H1 (cell line): ENCODE data around the gene OR9G4. TPM values are rescaled to one million over a fixed set of nuclear protein-coding genes. Genes with fewer than 3 reads are reported as not detected.

ENCODE experiments used
- CTCF ChIA-PET: fragments of 300-600 bp; sonication (Branson Sonifier 250); formaldehyde crosslinking; loops from one replicate; lab custom pipeline; 2021; ENCODE audit not compliant: partially characterized antibody; lab: Charles Lee
- POLR2A ChIA-PET: fragments of 300-600 bp; sonication (Branson Sonifier 250); formaldehyde crosslinking; loops from one replicate; lab custom pipeline; 2021; ENCODE audit warnings: inconsistent platforms; ENCODE audit not compliant: partially characterized antibody; lab: Charles Lee
- DNase-seq, 2 experiments: peaks; one replicate each; pipeline versions ENCODE4 v3.0.0 to v3.0.0-alpha.2; 2010 to 2022; ENCODE audit warnings: low spot score in 2 of 2, low read depth in 1 of 2, mixed read lengths in 1 of 2
- FAIRE-seq: peaks from 2 replicates; lab custom pipeline; 2011; peaks lifted over from hg19 to GRCh38; lab: Jason Lieb, UNC
- H2AFZ ChIP-seq: 2 replicates; pipeline ENCODE4 v1.8.1; 2012; ENCODE audit warnings: low read length, inconsistent platforms
- H2AK5ac ChIP-seq: 2 replicates; pipeline ENCODE4 v1.6.1; 2013; ENCODE audit warnings: low read depth, low read length
- H2BK120ac ChIP-seq: replicated peaks from 2 replicates; pipeline ENCODE3; 2013; ENCODE audit warnings: low read depth, low read length, inconsistent platforms
- H2BK12ac ChIP-seq: 2 replicates; pipeline ENCODE4 v1.6.1; 2013; ENCODE audit warnings: low read depth, low read length
- H2BK15ac ChIP-seq: 2 replicates; pipeline ENCODE4 v1.6.1; 2013; ENCODE audit warnings: low read length
- H2BK20ac ChIP-seq: 2 replicates; pipeline ENCODE4 v1.6.1; 2013; ENCODE audit warnings: low read length
- H2BK5ac ChIP-seq: 2 replicates; pipeline ENCODE4 v1.6.1; 2013; ENCODE audit warnings: low read depth, low read length
- H3K14ac ChIP-seq: 2 replicates; pipeline ENCODE4 v1.6.1; 2013; ENCODE audit warnings: inconsistent platforms; ENCODE audit not compliant: insufficient read length
- H3K18ac ChIP-seq: 2 replicates; pipeline ENCODE4 v1.6.1; 2013; ENCODE audit warnings: low read length; ENCODE audit errors: extremely low read depth
- H3K23ac ChIP-seq: 2 replicates; pipeline ENCODE4 v1.6.1; 2013; ENCODE audit warnings: inconsistent platforms; ENCODE audit not compliant: insufficient read length
- H3K23me2 ChIP-seq: 2 replicates; pipeline ENCODE4 v1.6.1; 2013; ENCODE audit warnings: low read depth, low read length
- H3K27ac ChIP-seq: 2 replicates; pipeline ENCODE4 v1.6.1; 2011; ENCODE audit warnings: low read depth, low read length, inconsistent platforms
- H3K27me3 ChIP-seq, 4 experiments: replicated peaks in 1 of 4; 1 replicate in 1 of 4; 2 replicates in 3 of 4; pipeline versions ENCODE4 v1.6.1 to v1.8.1; 2011 to 2013; ENCODE audit warnings: low read length in 3 of 4, mild to moderate bottlenecking in 3 of 4, inconsistent platforms in 2 of 4, mixed read lengths in 2 of 4, moderate library complexity in 1 of 4; ENCODE audit not compliant: control insufficient read depth in 3 of 4, insufficient read depth in 3 of 4; ENCODE audit errors: extremely low read depth in 1 of 4
- H3K36me3 ChIP-seq, 4 experiments: 2 replicates each; pipeline versions ENCODE4 v1.6.1 to v1.8.1; 2011 to 2013; ENCODE audit warnings: mild to moderate bottlenecking in 4 of 4, low read length in 3 of 4, moderate library complexity in 2 of 4, control low read depth in 1 of 4, inconsistent platforms in 1 of 4; ENCODE audit not compliant: insufficient read depth in 4 of 4, control insufficient read depth in 2 of 4
- H3K4ac ChIP-seq: replicated peaks from 2 replicates; pipeline ENCODE3; 2013; ENCODE audit warnings: low read length, low read depth, mixed read lengths, inconsistent platforms; ENCODE audit not compliant: insufficient read length
- H3K4me1 ChIP-seq, 4 experiments: replicated peaks in 1 of 4; 1 replicate in 1 of 4; 2 replicates in 3 of 4; pipeline versions ENCODE4 v1.6.1 to v1.8.1; 2011 to 2013; ENCODE audit warnings: low read length in 3 of 4, inconsistent platforms in 2 of 4, mixed read lengths in 1 of 4; ENCODE audit not compliant: insufficient read depth in 4 of 4, control insufficient read depth in 3 of 4
- H3K4me2 ChIP-seq, 2 experiments: 2 replicates each; pipeline versions ENCODE4 v1.6.1 to v1.8.1; 2011 to 2013; ENCODE audit warnings: low read depth in 2 of 2, low read length in 2 of 2, control low read depth in 1 of 2, inconsistent platforms in 1 of 2, mild to moderate bottlenecking in 1 of 2; ENCODE audit not compliant: insufficient read depth in 1 of 2
- H3K4me3 ChIP-seq, 4 experiments: fragments of 200-600, 300-600 bp in 1 of 4; sonication (generic), shearing (Covaris generic), sonication (Bioruptor Twin) in 1 of 4; 2 replicates each; pipeline versions ENCODE4 v1.5.1 to v1.8.1; 2011 to 2016; ENCODE audit warnings: low read length in 4 of 4, low read depth in 3 of 4, control low read depth in 2 of 4, inconsistent platforms in 2 of 4, mild to moderate bottlenecking in 2 of 4, mixed read lengths in 1 of 4, moderate library complexity in 1 of 4; ENCODE audit not compliant: insufficient read depth in 2 of 4; ENCODE audit errors: extremely low read depth in 1 of 4
- H3K56ac ChIP-seq: replicated peaks from 2 replicates; pipeline ENCODE3; 2013; ENCODE audit warnings: low read depth, mild to moderate bottlenecking, mixed read lengths, low read length, inconsistent platforms; ENCODE audit not compliant: insufficient read length
- H3K79me1 ChIP-seq: 2 replicates; pipeline ENCODE4 v1.6.1; 2013; ENCODE audit warnings: low read depth, low read length, control low read depth
- H3K79me2 ChIP-seq, 2 experiments: 2 replicates each; pipeline versions ENCODE4 v1.6.1 to v1.8.1; 2012 to 2013; ENCODE audit warnings: low read length in 2 of 2, mild to moderate bottlenecking in 2 of 2, inconsistent platforms in 1 of 2; ENCODE audit not compliant: insufficient read depth in 2 of 2, control insufficient read depth in 1 of 2
- H3K9ac ChIP-seq, 4 experiments: replicated peaks in 1 of 4; 1 replicate in 1 of 4; 2 replicates in 3 of 4; pipeline versions ENCODE4 v1.6.1 to v1.8.1; 2011 to 2013; ENCODE audit warnings: low read depth in 3 of 4, low read length in 3 of 4, control low read depth in 2 of 4, mild to moderate bottlenecking in 2 of 4, moderate library complexity in 2 of 4, inconsistent platforms in 1 of 4; ENCODE audit errors: extremely low read depth in 1 of 4
- H3K9me3 ChIP-seq, 2 experiments: 2 replicates each; pipeline versions ENCODE4 v1.6.1 to v1.8.1; 2012 to 2013; ENCODE audit warnings: mild to moderate bottlenecking in 2 of 2, moderate library complexity in 2 of 2, control low read depth in 1 of 2, inconsistent platforms in 1 of 2, low read depth in 1 of 2, low read length in 1 of 2, mixed read lengths in 1 of 2; ENCODE audit not compliant: insufficient read depth in 2 of 2
- H4K20me1 ChIP-seq, 2 experiments: replicated peaks in 1 of 2; 2 replicates each; pipeline versions ENCODE3 to v1.8.1; 2011 to 2013; ENCODE audit warnings: inconsistent platforms in 2 of 2, low read length in 2 of 2, mild to moderate bottlenecking in 1 of 2; ENCODE audit not compliant: insufficient read depth in 2 of 2, control insufficient read depth in 1 of 2
- H4K5ac ChIP-seq: 2 replicates; pipeline ENCODE4 v1.6.1; 2013; ENCODE audit warnings: low read length, low read depth, mixed read lengths, inconsistent platforms; ENCODE audit not compliant: insufficient read length
- H4K8ac ChIP-seq: 2 replicates; pipeline ENCODE4 v1.8.0; 2013; ENCODE audit warnings: mild to moderate bottlenecking, moderate library complexity, low read length, inconsistent platforms; ENCODE audit not compliant: insufficient read depth; ENCODE audit errors: extremely low read depth
- H4K91ac ChIP-seq: replicated peaks from 2 replicates; pipeline ENCODE3; 2013; ENCODE audit warnings: low read length, mixed read lengths, inconsistent platforms; ENCODE audit not compliant: insufficient read length
- CREB1 ChIP-seq: IDR thresholded peaks from 2 replicates; pipeline ENCODE4 v1.6.1; 2012; ENCODE audit warnings: inconsistent platforms
- SAP30 ChIP-seq: fragments of 300-600 bp; sonication (generic); IDR thresholded peaks from 2 replicates; pipeline ENCODE4 v1.7.1; 2012; ENCODE audit warnings: low read length, moderate library complexity, mild to moderate bottlenecking, inconsistent platforms; ENCODE audit not compliant: insufficient read depth, insufficient replicate concordance
- SP2 ChIP-seq: IDR thresholded peaks from 2 replicates; pipeline ENCODE4 v1.6.1; 2012; ENCODE audit warnings: mild to moderate bottlenecking, low read length, inconsistent platforms
- TCF12 ChIP-seq: IDR thresholded peaks from 2 replicates; pipeline ENCODE4 v1.6.1; 2011; ENCODE audit warnings: low read depth, mild to moderate bottlenecking, low read length
- WGBS, 2 experiments: shearing (Covaris generic) in 1 of 2; methylation state at CpG; one replicate each; pipeline versions ENCODE4 v1.1.6 to v1.1.7; 2013 to 2015; ENCODE audit warnings: low lambda C conversion rate in 2 of 2, mixed read lengths in 2 of 2, inconsistent platforms in 1 of 2, low coverage in 1 of 2, missing lambda C conversion rate in 1 of 2; ENCODE audit not compliant: insufficient replicate concordance in 2 of 2, insufficient coverage in 1 of 2, insufficient read length in 1 of 2; ENCODE audit errors: extremely low coverage in 1 of 2, missing lambda C conversion rate in 1 of 2; 5-methylcytosine and 5-hydroxymethylcytosine counted together
- microRNA-seq, 2 experiments: library from miRNA; unstranded; fragments of <30 nt; microRNA quantifications; one replicate each; pipeline versions ENCODE4 to v1.2.0, GENCODE V29; 2016 to 2020; ENCODE audit warnings: borderline microRNAs expressed in 2 of 2, borderline number of aligned reads in 2 of 2, borderline replicate concordance in 1 of 2
- polyA plus RNA-seq, 7 experiments: library from polyadenylated mRNA; depleted of rRNA in 3 of 7; stranded (reverse) in 5 of 7; unstranded in 2 of 7; fragments of >200 nt in 5 of 7; fragments of 200-250 nt in 2 of 7; gene quantifications; 1 replicate in 5 of 7; 2 replicates in 1 of 7; 4 replicates in 1 of 7; pipeline versions ENCODE4 v1.2.1 to v1.2.3, GENCODE V29; 2011 to 2013; ENCODE audit warnings: missing spikeins in 2 of 7, mixed read lengths in 2 of 7
- small RNA-seq: library from polyadenylated mRNA; stranded (forward); fragments of <200 nt; extraction: miRNeasy Mini kit (QIAGEN cat#:217004); gene quantifications from one replicate; pipeline ENCODE3, GENCODE V24; 2013; ENCODE audit not compliant: insufficient read depth
- total RNA-seq: library from RNA; stranded (reverse); fragmentation: NEBNext Ultra II Directional; extraction: Animal tissue kit (Norgen Biotek cat#: 25700); gene quantifications from 2 replicates; pipeline ENCODE4 v1.2.1, GENCODE V29; 2021

The OR9G4 gene
- total and polyA plus RNA-seq, 2 of the 8 experiments (the other 6 are each of a cell fraction or from before 2014, with no cell fraction given), result not detected

GRCh38 chr11:56693428-56693827 is 55.1 kb downstream of the OR9G4 start:
- Histone ChIP-seq H3K79me1 (no peaks in the 10 kb centered on the region), H2AFZ (no peak overlapping the region), H3K18ac (no peak overlapping the region), H4K5ac (no peak overlapping the region), H3K27ac (no peak overlapping the region), H3K4me3 (no peak overlapping the region), H3K4me2 (no peak overlapping the region), H3K23me2 (no peaks in the 10 kb centered on the region), H4K8ac (no peak overlapping the region), H4K91ac (no peak overlapping the region), H3K4ac (no peak overlapping the region), H3K14ac (no peak overlapping the region), H3K9ac (no peak overlapping the region), H2BK20ac (no peak overlapping the region), H4K20me1 (no peaks in the 10 kb centered on the region), H2BK120ac (no peak overlapping the region), H3K27me3 (no peaks in the 10 kb centered on the region), H2AK5ac (no peak overlapping the region), H3K56ac (no peak overlapping the region), H3K4me1 (no peaks in the 10 kb centered on the region; a peak in 1 of 7 replicates), H3K36me3 (no peaks in the 10 kb centered on the region), H3K9me3 (no peaks in the 10 kb centered on the region), H3K79me2 (no peaks in the 10 kb centered on the region), H2BK12ac (no peak overlapping the region), H3K23ac (no peak overlapping the region), H2BK15ac (no peak overlapping the region), H2BK5ac (no peak overlapping the region)
- DNase-seq, result no peak
- FAIRE-seq, result no peak
- ChIA-PET CTCF (no interaction called here), POLR2A (no interaction called here)
- TF ChIP-seq CREB1, result no peak
- TF ChIP-seq TCF12, result no peak
- TF ChIP-seq SAP30, result no peak
- TF ChIP-seq SP2, result no peak
- 91% methylated on average over 2 of the region's 2 CpGs; no CpG with 5 or more reads in 1 of the 2 experiments for WGBS, 2 experiments

Small RNA genes lying within 50 kb of the gene (microRNA-seq; reads per million reads assigned to microRNA genes)
- 0 reads per million in 2 experiments for gene MIR6128

Small RNA genes lying within 50 kb of the gene (small RNA-seq; reads per million reads assigned to genes)
- not detected for gene AP001803.1
- gene MIR6128, result not detected

Other genes with a start within 250 kb of the OR9G4 start
- not detected in 2 replicates for gene OR5M11, start 205.4 kb downstream of the OR9G4 start, total RNA-seq
- 0.08 TPM in 1 of 2 replicates, not detected in the other for gene OR5M11, start 205.4 kb downstream of the OR9G4 start, polyA plus RNA-seq (2011; rRNA removed)
- gene OR5M10, start 171.0 kb downstream of the OR9G4 start, total RNA-seq, result not detected in 2 replicates
- not detected in 2 replicates for gene OR5M10, start 171.0 kb downstream of the OR9G4 start, polyA plus RNA-seq (2011; rRNA removed)
- not detected in 2 replicates for gene OR5M1, start 133.8 kb downstream of the OR9G4 start, total RNA-seq
- gene OR5M1, start 133.8 kb downstream of the OR9G4 start, polyA plus RNA-seq (2011; rRNA removed), result not detected in 2 replicates
- not detected in 2 replicates for gene OR5AP2, start 106.3 kb downstream of the OR9G4 start, total RNA-seq
- not detected in 2 replicates for gene OR5AP2, start 106.3 kb downstream of the OR9G4 start, polyA plus RNA-seq (2011; rRNA removed)
- gene OR5AR1, start 85.0 kb downstream of the OR9G4 start, total RNA-seq, result not detected in 2 replicates
- gene OR5AR1, start 85.0 kb downstream of the OR9G4 start, polyA plus RNA-seq (2011; rRNA removed), result 0.12 TPM in 1 of 2 replicates, not detected in the other
- not detected in 2 replicates for gene OR9G1, start 49.6 kb downstream of the OR9G4 start, total RNA-seq
- gene OR9G1, start 49.6 kb downstream of the OR9G4 start, polyA plus RNA-seq (2011; rRNA removed), result not detected in 2 replicates
- not detected in 2 replicates for gene OR5AK2, start 240.2 kb upstream of the OR9G4 start, total RNA-seq
- not detected in 2 replicates for gene OR5AK2, start 240.2 kb upstream of the OR9G4 start, polyA plus RNA-seq (2011; rRNA removed)